ENCODE results near the gene RC3H1. TPM values are rescaled to one million over a fixed set of nuclear protein-coding genes. Genes with fewer than 3 reads are reported as not detected.

The RC3H1 gene
- total and polyA plus RNA-seq, 4 donors, result 2.0 to 20.7 (median 9.7) TPM

DNA sequence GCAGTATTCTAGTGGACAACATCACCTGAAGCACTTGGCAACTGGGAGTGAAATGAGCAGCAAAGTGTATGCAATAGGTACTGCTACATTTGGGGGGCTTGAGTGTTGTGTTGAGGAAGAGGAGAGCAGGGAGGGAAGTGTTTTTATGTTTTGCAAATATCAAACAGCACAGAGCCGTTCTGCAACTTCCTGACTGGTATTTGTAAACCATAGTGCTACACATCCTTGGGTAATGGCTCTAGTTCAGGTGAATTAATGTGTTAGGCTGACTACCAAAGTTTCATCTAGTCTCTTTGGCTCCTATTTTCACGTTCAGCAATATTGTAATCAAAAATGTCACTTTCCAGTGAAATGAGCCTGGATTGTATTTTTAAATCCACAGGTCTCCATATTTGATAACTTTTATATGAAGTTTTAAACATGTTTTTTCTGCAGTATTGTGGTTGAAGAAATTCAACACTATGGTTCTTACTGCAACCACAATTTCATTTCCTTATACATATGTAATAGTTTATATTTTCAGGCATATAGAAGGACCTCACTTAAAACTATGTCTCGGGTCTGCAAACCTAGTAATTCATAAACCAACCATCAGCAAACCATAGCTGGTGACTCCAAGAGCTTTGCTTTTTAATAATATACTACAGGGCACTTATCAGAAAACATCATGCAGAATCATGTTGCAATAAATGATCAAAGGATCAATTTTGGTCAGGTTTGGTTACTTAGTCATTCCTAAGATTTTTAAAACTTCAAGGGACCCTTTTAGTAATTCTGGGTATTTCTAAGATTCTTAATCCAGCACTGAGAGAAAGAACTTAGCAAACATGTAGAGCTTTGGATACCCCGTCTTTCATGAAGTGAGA, 135.2 kb downstream of the RC3H1 start:
- Histone ChIP-seq H3K27me3 (ENCODE audit: control insufficient read depth in 4 of 4, insufficient read depth in 4 of 4, low read length in 3 of 4) (no peaks in the 10 kb centered on the region), H3K9ac (ENCODE audit: low read depth in 1 of 2, low read length in 2 of 2) (no peak overlapping the region), H3K4me1 (ENCODE audit: control insufficient read depth in 4 of 4, insufficient read depth in 4 of 4, low read length in 3 of 4) (no peaks in the 10 kb centered on the region), H3K27ac (ENCODE audit: low read depth in 1 of 2, low read length in 2 of 2) (no peak overlapping the region), H3K36me3 (ENCODE audit: control insufficient read depth in 4 of 4, insufficient read depth in 3 of 4, low read depth in 1 of 4, low read length in 3 of 4) (peaks cover 2 to 17% (median 9%) of the 10 kb centered on the region in 4 donors), H3K4me3 (ENCODE audit: low read depth in 1 of 3, low read length in 3 of 3) (no peak overlapping the region), H3K9me3 (ENCODE audit: control insufficient read depth in 4 of 4, low read length in 3 of 4) (no peaks in the 10 kb centered on the region)
- TF ChIP-seq, protein P1, sequence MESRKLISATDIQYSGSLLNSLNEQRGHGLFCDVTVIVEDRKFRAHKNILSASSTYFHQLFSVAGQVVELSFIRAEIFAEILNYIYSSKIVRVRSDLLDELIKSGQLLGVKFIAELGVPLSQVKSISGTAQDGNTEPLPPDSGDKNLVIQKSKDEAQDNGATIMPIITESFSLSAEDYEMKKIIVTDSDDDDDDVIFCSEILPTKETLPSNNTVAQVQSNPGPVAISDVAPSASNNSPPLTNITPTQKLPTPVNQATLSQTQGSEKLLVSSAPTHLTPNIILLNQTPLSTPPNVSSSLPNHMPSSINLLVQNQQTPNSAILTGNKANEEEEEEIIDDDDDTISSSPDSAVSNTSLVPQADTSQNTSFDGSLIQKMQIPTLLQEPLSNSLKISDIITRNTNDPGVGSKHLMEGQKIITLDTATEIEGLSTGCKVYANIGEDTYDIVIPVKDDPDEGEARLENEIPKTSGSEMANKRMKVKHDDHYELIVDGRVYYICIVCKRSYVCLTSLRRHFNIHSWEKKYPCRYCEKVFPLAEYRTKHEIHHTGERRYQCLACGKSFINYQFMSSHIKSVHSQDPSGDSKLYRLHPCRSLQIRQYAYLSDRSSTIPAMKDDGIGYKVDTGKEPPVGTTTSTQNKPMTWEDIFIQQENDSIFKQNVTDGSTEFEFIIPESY (IDR thresholded peaks at IDR 0.05), result no peak
- TF ChIP-seq, protein P2, sequence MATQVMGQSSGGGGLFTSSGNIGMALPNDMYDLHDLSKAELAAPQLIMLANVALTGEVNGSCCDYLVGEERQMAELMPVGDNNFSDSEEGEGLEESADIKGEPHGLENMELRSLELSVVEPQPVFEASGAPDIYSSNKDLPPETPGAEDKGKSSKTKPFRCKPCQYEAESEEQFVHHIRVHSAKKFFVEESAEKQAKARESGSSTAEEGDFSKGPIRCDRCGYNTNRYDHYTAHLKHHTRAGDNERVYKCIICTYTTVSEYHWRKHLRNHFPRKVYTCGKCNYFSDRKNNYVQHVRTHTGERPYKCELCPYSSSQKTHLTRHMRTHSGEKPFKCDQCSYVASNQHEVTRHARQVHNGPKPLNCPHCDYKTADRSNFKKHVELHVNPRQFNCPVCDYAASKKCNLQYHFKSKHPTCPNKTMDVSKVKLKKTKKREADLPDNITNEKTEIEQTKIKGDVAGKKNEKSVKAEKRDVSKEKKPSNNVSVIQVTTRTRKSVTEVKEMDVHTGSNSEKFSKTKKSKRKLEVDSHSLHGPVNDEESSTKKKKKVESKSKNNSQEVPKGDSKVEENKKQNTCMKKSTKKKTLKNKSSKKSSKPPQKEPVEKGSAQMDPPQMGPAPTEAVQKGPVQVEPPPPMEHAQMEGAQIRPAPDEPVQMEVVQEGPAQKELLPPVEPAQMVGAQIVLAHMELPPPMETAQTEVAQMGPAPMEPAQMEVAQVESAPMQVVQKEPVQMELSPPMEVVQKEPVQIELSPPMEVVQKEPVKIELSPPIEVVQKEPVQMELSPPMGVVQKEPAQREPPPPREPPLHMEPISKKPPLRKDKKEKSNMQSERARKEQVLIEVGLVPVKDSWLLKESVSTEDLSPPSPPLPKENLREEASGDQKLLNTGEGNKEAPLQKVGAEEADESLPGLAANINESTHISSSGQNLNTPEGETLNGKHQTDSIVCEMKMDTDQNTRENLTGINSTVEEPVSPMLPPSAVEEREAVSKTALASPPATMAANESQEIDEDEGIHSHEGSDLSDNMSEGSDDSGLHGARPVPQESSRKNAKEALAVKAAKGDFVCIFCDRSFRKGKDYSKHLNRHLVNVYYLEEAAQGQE (IDR thresholded peaks at IDR 0.05), result no peak
- TF ChIP-seq FOXA2 (IDR thresholded peaks at IDR 0.05), result no peak
- no peak for TF ChIP-seq RXRA (IDR thresholded peaks at IDR 0.05)
- TF ChIP-seq NR2F2 (IDR thresholded peaks at IDR 0.05), result no peak
- no peak for TF ChIP-seq TAF1 (conservative IDR thresholded peaks at IDR 0.05)
- TF ChIP-seq FOXA1 (IDR thresholded peaks at IDR 0.05), result no peak
- TF ChIP-seq RAD21 (IDR thresholded peaks at IDR 0.05), result no peak
- TF ChIP-seq YY1 (IDR thresholded peaks at IDR 0.05), result no peak
- TF ChIP-seq SP1 (IDR thresholded peaks at IDR 0.05), result no peak
- TF ChIP-seq, protein P3, sequence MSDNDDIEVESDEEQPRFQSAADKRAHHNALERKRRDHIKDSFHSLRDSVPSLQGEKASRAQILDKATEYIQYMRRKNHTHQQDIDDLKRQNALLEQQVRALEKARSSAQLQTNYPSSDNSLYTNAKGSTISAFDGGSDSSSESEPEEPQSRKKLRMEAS (IDR thresholded peaks at IDR 0.05), result no peak
- no peak for TF ChIP-seq EGR1 (IDR thresholded peaks at IDR 0.05; ENCODE audit: low read depth in 2 of 2)
- TF ChIP-seq GABPA (IDR thresholded peaks at IDR 0.05 in 1 of 2, conservative IDR thresholded peaks at IDR 0.05 in 1 of 2), result no peak
- TF ChIP-seq HNF4A (conservative IDR thresholded peaks at IDR 0.05), result no peak
- TF ChIP-seq, protein P4, sequence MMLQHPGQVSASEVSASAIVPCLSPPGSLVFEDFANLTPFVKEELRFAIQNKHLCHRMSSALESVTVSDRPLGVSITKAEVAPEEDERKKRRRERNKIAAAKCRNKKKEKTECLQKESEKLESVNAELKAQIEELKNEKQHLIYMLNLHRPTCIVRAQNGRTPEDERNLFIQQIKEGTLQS (IDR thresholded peaks at IDR 0.05), result no peak
- TF ChIP-seq, protein P5, sequence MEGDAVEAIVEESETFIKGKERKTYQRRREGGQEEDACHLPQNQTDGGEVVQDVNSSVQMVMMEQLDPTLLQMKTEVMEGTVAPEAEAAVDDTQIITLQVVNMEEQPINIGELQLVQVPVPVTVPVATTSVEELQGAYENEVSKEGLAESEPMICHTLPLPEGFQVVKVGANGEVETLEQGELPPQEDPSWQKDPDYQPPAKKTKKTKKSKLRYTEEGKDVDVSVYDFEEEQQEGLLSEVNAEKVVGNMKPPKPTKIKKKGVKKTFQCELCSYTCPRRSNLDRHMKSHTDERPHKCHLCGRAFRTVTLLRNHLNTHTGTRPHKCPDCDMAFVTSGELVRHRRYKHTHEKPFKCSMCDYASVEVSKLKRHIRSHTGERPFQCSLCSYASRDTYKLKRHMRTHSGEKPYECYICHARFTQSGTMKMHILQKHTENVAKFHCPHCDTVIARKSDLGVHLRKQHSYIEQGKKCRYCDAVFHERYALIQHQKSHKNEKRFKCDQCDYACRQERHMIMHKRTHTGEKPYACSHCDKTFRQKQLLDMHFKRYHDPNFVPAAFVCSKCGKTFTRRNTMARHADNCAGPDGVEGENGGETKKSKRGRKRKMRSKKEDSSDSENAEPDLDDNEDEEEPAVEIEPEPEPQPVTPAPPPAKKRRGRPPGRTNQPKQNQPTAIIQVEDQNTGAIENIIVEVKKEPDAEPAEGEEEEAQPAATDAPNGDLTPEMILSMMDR (IDR thresholded peaks at IDR 0.05; ENCODE audit: low read depth, low read length, missing input control), result no peak
- no peak for TF ChIP-seq JUND (IDR thresholded peaks at IDR 0.05)
- DNase-seq (ENCODE audit: low spot score), result no peak
- 86% methylated on average over 4 of the region's 4 CpGs for WGBS

Measured in liver (tissue), 9 donors.